HG03460 (cell line): ENCODE results near the gene MCAT.
A peak's percentile ranks its signal among the peaks of the same experiment; 100 is the strongest.

Experiments
- ATAC-seq: cut with Tn5 transposase; IDR thresholded peaks from one replicate; pipeline ENCODE4 v1.9.1; 2021; ENCODE audit not compliant: unreplicated experiment

The MCAT gene

DNA sequence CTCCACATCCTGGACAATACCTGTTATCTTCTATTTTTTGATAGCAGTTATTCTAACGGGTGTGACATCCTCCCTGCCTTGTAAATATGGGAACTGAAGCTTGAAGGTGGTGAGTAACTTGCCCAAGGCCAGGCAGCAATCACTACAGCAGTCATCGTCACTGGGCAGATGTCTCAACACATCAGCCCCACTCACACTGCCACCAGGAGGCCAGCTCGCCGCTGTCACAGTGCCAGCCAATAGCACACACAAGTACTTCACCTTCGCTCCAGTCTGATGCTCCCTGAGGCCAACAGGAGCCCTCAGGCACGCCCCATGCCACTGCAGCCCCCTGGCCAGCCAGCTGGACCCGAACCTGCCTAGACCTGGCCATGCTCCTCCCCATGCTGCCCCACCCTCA, 49.1 kb downstream of the MCAT start:
- ATAC-seq, result no peak

GRCh38 chr22:43092085-43092484, 51.1 kb downstream of the MCAT start:
- ATAC-seq, result no peak

DNA sequence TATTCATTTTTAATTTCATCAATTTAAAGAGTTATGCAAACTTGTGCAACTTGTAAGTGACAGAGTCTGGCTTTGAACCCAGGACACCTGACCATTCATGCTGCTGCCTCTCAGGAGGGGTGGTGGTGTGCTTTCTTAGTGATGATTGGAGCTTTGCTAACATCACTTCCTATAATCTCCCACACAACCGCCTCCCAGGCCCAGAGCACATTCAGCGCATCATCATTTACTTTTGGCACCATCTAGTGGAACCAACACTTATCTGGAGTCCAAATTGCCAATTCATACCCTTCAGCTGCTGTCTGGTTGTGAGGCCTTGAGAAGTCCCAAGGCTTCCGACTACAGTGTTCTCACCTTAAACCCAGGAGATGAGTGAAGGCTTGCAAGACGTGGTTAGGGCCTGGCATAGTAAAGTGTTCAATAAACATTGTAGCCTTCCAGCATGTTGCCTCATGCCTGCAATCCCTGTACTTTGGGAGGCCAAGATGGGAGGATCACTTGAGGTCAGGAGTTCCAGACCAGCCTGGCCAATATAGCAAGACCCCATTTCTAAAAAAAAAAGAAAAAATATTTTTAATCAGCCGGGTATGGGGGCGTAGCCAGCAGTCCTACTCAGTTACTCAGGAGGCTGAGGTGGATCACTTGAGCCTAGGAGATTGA, 52.9 kb downstream of the MCAT start:
- no peak for ATAC-seq

- ATAC-seq, result peak; percentile 75
Measured at GRCh38 chr22:43088984-43089717, 54.0 kb downstream of the MCAT start, which contains the start of gene TTLL1. TTLL1 (minus strand) TSS chr22:43089391; CDS start chr22:43075586, 13,805 bp downstream.

DNA sequence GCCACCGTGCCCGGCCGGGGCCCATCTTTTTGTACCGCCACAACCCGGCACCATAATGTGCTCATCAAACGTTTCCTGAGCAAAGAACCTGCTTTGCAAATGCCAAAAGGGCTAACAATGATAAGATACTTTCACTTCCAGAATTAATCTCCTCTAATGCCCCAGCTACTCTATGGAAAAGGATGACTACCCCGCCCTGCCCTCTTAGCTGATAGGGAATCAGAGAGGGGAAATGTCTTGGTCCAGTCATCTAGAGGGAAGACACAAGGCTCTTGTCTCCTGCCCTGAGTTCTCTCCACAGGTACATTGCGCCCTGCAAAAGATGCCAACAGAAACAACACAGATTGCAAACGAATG, 54.6 kb downstream of the MCAT start:
- no peak for ATAC-seq

DNA sequence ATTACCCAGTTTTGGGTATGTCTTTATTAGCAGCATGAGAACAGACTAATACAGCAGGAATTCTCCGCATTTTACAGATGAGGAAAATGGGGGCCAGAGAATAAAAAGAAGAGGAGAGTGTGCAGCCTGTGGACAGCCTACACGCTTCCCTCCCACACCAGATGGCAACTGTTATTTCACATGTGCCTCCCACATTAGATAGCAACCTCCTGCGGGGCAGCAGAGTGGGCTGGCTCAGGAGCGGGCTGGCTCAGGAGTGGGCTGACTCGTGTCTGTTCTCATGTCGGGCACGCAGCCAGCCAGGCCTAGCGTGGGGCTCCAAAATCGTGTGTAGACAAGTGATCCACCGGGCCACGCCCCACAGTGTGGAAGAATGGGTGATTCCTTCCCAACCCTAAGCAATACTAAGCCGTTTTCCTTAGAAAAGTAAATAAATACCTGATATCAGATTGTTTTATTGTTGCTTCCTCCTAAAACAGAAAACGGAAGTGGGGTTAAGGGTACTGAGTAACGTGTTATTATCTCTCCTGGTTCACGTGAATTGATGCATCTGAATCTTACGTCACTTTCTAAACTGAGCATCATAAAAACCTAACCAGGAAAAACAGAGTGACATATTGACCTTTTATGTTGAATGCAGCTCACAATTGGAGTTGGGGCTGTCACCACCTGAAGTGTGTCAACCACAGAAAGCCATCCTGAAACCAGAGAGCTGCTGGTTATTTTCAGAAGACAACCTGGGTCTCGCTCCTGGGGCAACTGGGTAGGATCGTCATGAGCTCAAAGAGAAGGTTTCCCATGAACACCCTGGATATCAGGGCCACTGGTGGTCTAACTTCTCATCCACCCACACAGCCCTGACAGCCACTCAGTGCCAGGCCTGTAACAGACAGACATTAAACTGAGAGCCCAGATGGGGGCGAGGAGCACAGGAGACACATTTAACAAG, 57.3 kb downstream of the MCAT start:
- ATAC-seq, result no peak
